ENCODE measurements around the gene PTPRU. TPM values are rescaled to one million over a fixed set of nuclear protein-coding genes. Genes with fewer than 3 reads are reported as not detected.

PTPRU gene
- polyA plus RNA-seq, 1 of the 3 experiments (the other 2 are of a cell fraction) = 3.5 TPM

DNA sequence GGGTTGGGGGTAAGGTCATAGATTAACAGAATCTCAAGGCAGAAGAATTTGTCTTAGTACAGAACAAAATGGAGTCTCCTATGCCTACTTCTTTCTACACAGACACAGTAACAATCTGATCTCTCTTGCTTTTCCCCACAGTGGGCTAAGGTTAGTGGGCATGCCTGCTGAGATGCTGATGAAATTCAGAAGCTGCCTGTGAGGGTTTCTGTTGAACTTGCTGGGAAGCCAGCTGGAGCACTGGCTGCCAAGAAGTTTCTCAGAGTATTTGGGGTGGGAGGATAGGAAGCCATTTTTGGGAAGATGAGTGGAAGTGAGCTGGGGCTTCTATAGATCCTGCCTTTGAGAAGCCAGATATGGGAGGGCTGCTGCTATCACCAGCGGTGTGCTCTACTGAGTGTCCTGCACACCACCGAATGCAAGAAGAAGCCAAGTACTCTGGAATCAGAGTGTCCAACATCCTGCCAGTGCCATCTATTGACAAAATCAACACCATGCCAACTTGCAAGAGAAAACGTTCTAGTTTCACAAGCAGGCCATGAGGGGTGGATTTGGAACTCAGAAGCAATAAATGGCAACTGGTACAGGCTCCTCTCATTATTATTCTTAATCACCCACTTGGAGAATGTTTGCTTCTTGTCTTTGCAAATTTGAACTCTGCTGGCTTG is 102.7 kb downstream of the PTPRU start:
- no peaks in the 10 kb centered on the region for H3F3A ChIP-seq (replicated peaks; ENCODE audit: insufficient read depth)
- POLR2A ChIA-PET = no interaction called here
- H2AFZ ChIP-seq (ENCODE audit: low read depth) = no peak overlapping the region
- 47% methylated on average over 3 of the region's 3 CpGs for WGBS (ENCODE audit: low lambda C conversion rate)
- H3K27me3 ChIP-seq (ENCODE audit: insufficient read depth) = peaks cover 9% of the 10 kb centered on the region; the same call in 1 of the 2 replicates
- H3K9me2 ChIP-seq = no peaks in the 10 kb centered on the region
- no peaks in the 10 kb centered on the region for H3K36me3 ChIP-seq (replicated peaks in 1 of 2; ENCODE audit: control insufficient read depth in 1 of 2, insufficient read depth in 2 of 2, low read length in 1 of 2)
- no peak overlapping the region for H3K4me2 ChIP-seq
- H3K9me3 ChIP-seq = no peaks in the 10 kb centered on the region
- no peak overlapping the region for H3K4me3 ChIP-seq (ENCODE audit: low read depth in 2 of 2, low read length in 1 of 2)
- H3K27ac ChIP-seq (ENCODE audit: low read depth in 2 of 2, low read length in 1 of 2) = no peak overlapping the region
- H3K79me2 ChIP-seq (ENCODE audit: insufficient read depth) = no peaks in the 10 kb centered on the region
- peaks cover 0 to 6% of the 10 kb centered on the region in 2 experiments; a peak in 1 of 4 replicates for H3K4me1 ChIP-seq (ENCODE audit: control insufficient read depth in 1 of 2, insufficient read depth in 2 of 2, low read depth in 1 of 2, low read length in 1 of 2)
- TF ChIP-seq, protein P1, sequence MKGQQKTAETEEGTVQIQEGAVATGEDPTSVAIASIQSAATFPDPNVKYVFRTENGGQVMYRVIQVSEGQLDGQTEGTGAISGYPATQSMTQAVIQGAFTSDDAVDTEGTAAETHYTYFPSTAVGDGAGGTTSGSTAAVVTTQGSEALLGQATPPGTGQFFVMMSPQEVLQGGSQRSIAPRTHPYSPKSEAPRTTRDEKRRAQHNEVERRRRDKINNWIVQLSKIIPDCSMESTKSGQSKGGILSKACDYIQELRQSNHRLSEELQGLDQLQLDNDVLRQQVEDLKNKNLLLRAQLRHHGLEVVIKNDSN (IDR thresholded peaks at IDR 0.05; ENCODE audit: borderline replicate concordance, low read depth) = no peak
- TF ChIP-seq RFX5 (IDR thresholded peaks at IDR 0.05; ENCODE audit: low read length) (no peak), NFIC (IDR thresholded peaks at IDR 0.05; ENCODE audit: borderline replicate concordance) (no peak), TEAD4 (IDR thresholded peaks at IDR 0.05; ENCODE audit: borderline replicate concordance, insufficient read depth) (no peak), FOXM1 (IDR thresholded peaks at IDR 0.05; ENCODE audit: low read depth) (no peak), JUND (IDR thresholded peaks at IDR 0.05) (no peak), TAF1 (IDR thresholded peaks at IDR 0.05; ENCODE audit: borderline replicate concordance, low read depth, low read length) (no peak), CHD2 (IDR thresholded peaks at IDR 0.05; ENCODE audit: low read length, partially characterized antibody) (no peak), MXI1 (IDR thresholded peaks at IDR 0.05; ENCODE audit: low read depth, low read length) (no peak), EP300 (IDR thresholded peaks at IDR 0.05; ENCODE audit: borderline replicate concordance in 1 of 2, low read depth in 1 of 2, low read length in 1 of 2) (no peak), RCOR1 (IDR thresholded peaks at IDR 0.05; ENCODE audit: low read length) (no peak), POLR2AphosphoS5 (IDR thresholded peaks at IDR 0.05; ENCODE audit: low read depth, low read length) (no peak), RXRA (IDR thresholded peaks at IDR 0.05; ENCODE audit: borderline replicate concordance, low read depth) (no peak), RAD21 (IDR thresholded peaks at IDR 0.05; ENCODE audit: low read length) (no peak), TCF12 (IDR thresholded peaks at IDR 0.05) (no peak)
- TF ChIP-seq, protein P2, sequence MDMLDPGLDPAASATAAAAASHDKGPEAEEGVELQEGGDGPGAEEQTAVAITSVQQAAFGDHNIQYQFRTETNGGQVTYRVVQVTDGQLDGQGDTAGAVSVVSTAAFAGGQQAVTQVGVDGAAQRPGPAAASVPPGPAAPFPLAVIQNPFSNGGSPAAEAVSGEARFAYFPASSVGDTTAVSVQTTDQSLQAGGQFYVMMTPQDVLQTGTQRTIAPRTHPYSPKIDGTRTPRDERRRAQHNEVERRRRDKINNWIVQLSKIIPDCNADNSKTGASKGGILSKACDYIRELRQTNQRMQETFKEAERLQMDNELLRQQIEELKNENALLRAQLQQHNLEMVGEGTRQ (IDR thresholded peaks at IDR 0.05; ENCODE audit: borderline replicate concordance, low read depth, low read length) = no peak
- TF ChIP-seq, protein P3, sequence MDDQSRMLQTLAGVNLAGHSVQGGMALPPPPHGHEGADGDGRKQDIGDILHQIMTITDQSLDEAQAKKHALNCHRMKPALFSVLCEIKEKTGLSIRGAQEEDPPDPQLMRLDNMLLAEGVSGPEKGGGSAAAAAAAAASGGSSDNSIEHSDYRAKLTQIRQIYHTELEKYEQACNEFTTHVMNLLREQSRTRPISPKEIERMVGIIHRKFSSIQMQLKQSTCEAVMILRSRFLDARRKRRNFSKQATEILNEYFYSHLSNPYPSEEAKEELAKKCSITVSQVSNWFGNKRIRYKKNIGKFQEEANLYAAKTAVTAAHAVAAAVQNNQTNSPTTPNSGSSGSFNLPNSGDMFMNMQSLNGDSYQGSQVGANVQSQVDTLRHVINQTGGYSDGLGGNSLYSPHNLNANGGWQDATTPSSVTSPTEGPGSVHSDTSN (IDR thresholded peaks at IDR 0.05) = no peak
- TF ChIP-seq, protein P4, sequence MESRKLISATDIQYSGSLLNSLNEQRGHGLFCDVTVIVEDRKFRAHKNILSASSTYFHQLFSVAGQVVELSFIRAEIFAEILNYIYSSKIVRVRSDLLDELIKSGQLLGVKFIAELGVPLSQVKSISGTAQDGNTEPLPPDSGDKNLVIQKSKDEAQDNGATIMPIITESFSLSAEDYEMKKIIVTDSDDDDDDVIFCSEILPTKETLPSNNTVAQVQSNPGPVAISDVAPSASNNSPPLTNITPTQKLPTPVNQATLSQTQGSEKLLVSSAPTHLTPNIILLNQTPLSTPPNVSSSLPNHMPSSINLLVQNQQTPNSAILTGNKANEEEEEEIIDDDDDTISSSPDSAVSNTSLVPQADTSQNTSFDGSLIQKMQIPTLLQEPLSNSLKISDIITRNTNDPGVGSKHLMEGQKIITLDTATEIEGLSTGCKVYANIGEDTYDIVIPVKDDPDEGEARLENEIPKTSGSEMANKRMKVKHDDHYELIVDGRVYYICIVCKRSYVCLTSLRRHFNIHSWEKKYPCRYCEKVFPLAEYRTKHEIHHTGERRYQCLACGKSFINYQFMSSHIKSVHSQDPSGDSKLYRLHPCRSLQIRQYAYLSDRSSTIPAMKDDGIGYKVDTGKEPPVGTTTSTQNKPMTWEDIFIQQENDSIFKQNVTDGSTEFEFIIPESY (IDR thresholded peaks at IDR 0.05; ENCODE audit: borderline replicate concordance, low read depth) = no peak
- DNase-seq = no peak
- no peaks in the 10 kb centered on the region for H4K20me1 ChIP-seq (ENCODE audit: insufficient read depth)
- CTCF ChIA-PET = interaction anchor here (1.0 kb wide), 1 partner anchor 12 kb away, joined by 3 read pairs; no protein-coding TSS in a partner anchor
- no peak overlapping the region for H3K9ac ChIP-seq

Data from SK-N-SH (cell line).